ENCODE data around the gene TAF11. TPM values are rescaled to one million over a fixed set of nuclear protein-coding genes. Genes with fewer than 3 reads are reported as not detected.
"Not testable (repeated sequence)": the region's sequence is repeated elsewhere in the genome, so short reads cannot be mapped to it uniquely, and the experiment has no call there.

The TAF11 gene
- 10 to 100 TPM; 17.1 to 19.0 TPM for total RNA-seq

GRCh38 chr6:34887753-34888513, at the start of gene TAF11:
TSS of gene TAF11 (minus strand) at chr6:34888042. CDS start at chr6:34887957, 85 bp downstream.
- H3K9me3 ChIP-seq = no peaks in the 10 kb centered on the region
- peaks cover 0 to 34% of the 10 kb centered on the region in 2 donors for H3K4me1 ChIP-seq

GRCh38 chr6:34934516-34934915, 46.7 kb upstream of the TAF11 start:
- Histone ChIP-seq H3K4me3 (no peak overlapping the region), H3K9me3 (no peaks in the 10 kb centered on the region), H3K27me3 (no peaks in the 10 kb centered on the region), H3K4me1 (peaks cover 0 to 59% of the 10 kb centered on the region in 2 donors), H3K36me3 (no peaks in the 10 kb centered on the region), H3K27ac (peak overlapping the region; percentile 4 to 46)
- DNase-seq (ENCODE audit: low spot score) = peak; percentile 92
- no peak for TF ChIP-seq CTCF (IDR thresholded peaks at IDR 0.05)

More at GRCh38 chr6:34887753-34888513, at the start of gene TAF11:
- H3K27ac ChIP-seq = peak within 1 kb of the TSS; percentile 85 to 87
- TF ChIP-seq CTCF (IDR thresholded peaks at IDR 0.05) = no peak
- H3K4me3 ChIP-seq = peak within 1 kb of the TSS; percentile 92 to 94
- peaks cover 4% of the 10 kb centered on the region for H3K36me3 ChIP-seq
- DNase-seq (ENCODE audit: low spot score) = peak; percentile 96
- H3K27me3 ChIP-seq = no peaks in the 10 kb centered on the region

GRCh38 chr6:34932202-34932601, 44.4 kb upstream of the TAF11 start:
- not testable (repeated sequence) for DNase-seq (ENCODE audit: low spot score); H3K9me3 ChIP-seq; H3K27me3 ChIP-seq; H3K4me3 ChIP-seq; H3K36me3 ChIP-seq; H3K27ac ChIP-seq
- peaks cover 0 to 44% of the 10 kb centered on the region in 2 donors for H3K4me1 ChIP-seq

GRCh38 chr6:34930221-34930620, 42.4 kb upstream of the TAF11 start:
- Histone ChIP-seq H3K27me3 (no peaks in the 10 kb centered on the region), H3K27ac (no peak overlapping the region), H3K36me3 (no peaks in the 10 kb centered on the region), H3K9me3 (no peaks in the 10 kb centered on the region), H3K4me1 (peaks cover 0 to 32% of the 10 kb centered on the region in 2 donors), H3K4me3 (no peak overlapping the region)
- DNase-seq (ENCODE audit: low spot score) = no peak
- no peak for TF ChIP-seq CTCF (IDR thresholded peaks at IDR 0.05)

GRCh38 chr6:34929241-34929978, 41.6 kb upstream of the TAF11 start:
- no peak for TF ChIP-seq CTCF (IDR thresholded peaks at IDR 0.05)
- no peaks in the 10 kb centered on the region for H3K36me3 ChIP-seq

GRCh38 chr6:34928695-34929094, 40.9 kb upstream of the TAF11 start:
- no peak for DNase-seq (ENCODE audit: low spot score)
- Histone ChIP-seq H3K36me3 (no peaks in the 10 kb centered on the region), H3K27me3 (no peaks in the 10 kb centered on the region), H3K4me3 (no peak overlapping the region), H3K4me1 (peaks cover 0 to 16% of the 10 kb centered on the region in 2 donors), H3K9me3 (no peaks in the 10 kb centered on the region), H3K27ac (peak overlapping the region in 1 of 2 donors; percentile 27)
- no peak for TF ChIP-seq CTCF (IDR thresholded peaks at IDR 0.05)

More at GRCh38 chr6:34929241-34929978, 41.6 kb upstream of the TAF11 start:
- Histone ChIP-seq H3K4me3 (no peak overlapping the region), H3K9me3 (no peaks in the 10 kb centered on the region), H3K27ac (no peak overlapping the region), H3K27me3 (no peaks in the 10 kb centered on the region), H3K4me1 (peaks cover 0 to 24% of the 10 kb centered on the region in 2 donors)
- DNase-seq (ENCODE audit: low spot score) = no peak

Measured in right atrium auricular region (tissue), 2 donors.